ENCODE data around the gene DEPDC7.

The DEPDC7 gene

GRCh38 chr11:32990481-32990880 is 25.2 kb upstream of the DEPDC7 start:
- Histone ChIP-seq H3K27ac (ENCODE audit: low read depth, low read length) (no peak overlapping the region), H3K9me3 (ENCODE audit: control insufficient read depth, insufficient read depth, low read length) (peaks cover 17% of the 10 kb centered on the region)

GRCh38 chr11:32991427-32991826 is 24.3 kb upstream of the DEPDC7 start:
- Histone ChIP-seq H3K4me1 (ENCODE audit: control insufficient read depth, low read length) (no peaks in the 10 kb centered on the region), H4K20me1 (ENCODE audit: control insufficient read depth, insufficient read depth, low read depth, low read length) (no peaks in the 10 kb centered on the region), H3K9me2 (replicated peaks; ENCODE audit: control insufficient read depth, low read length) (no peaks in the 10 kb centered on the region)

More at GRCh38 chr11:32990481-32990880, 25.2 kb upstream of the DEPDC7 start:
- H3K4me1 ChIP-seq (ENCODE audit: control insufficient read depth, low read length): no peaks in the 10 kb centered on the region
- H3K9me2 ChIP-seq (replicated peaks; ENCODE audit: control insufficient read depth, low read length): no peaks in the 10 kb centered on the region
- H3K79me2 ChIP-seq (ENCODE audit: control insufficient read depth, low read length): no peaks in the 10 kb centered on the region
- H3K27me3 ChIP-seq (ENCODE audit: control insufficient read depth, low read length): peaks cover 7% of the 10 kb centered on the region; the same call in 1 of the 2 replicates
- no peak overlapping the region for H3K4me2 ChIP-seq (ENCODE audit: low read length)
- H4K20me1 ChIP-seq (ENCODE audit: control insufficient read depth, insufficient read depth, low read depth, low read length): no peaks in the 10 kb centered on the region
- no peak overlapping the region for H3K4me3 ChIP-seq (ENCODE audit: low read length)
- H3K36me3 ChIP-seq (ENCODE audit: control insufficient read depth, low read length): no peaks in the 10 kb centered on the region
- H3F3A ChIP-seq (ENCODE audit: control insufficient read depth, insufficient read depth): no peaks in the 10 kb centered on the region
- TF ChIP-seq EZH2phosphoT487 (IDR thresholded peaks at IDR 0.05; ENCODE audit: borderline replicate concordance, low read length): no peak
- TF ChIP-seq CTCF (IDR thresholded peaks at IDR 0.05; ENCODE audit: low read depth, low read length, poor library complexity, severe bottlenecking): no peak

GRCh38 chr11:32991898-32992297 is 23.8 kb upstream of the DEPDC7 start:
- no peaks in the 10 kb centered on the region for H3K4me1 ChIP-seq (ENCODE audit: control insufficient read depth, low read length)
- no peak overlapping the region for H3K27ac ChIP-seq (ENCODE audit: low read depth, low read length)
- no peaks in the 10 kb centered on the region for H3F3A ChIP-seq (ENCODE audit: control insufficient read depth, insufficient read depth)
- H3K4me3 ChIP-seq (ENCODE audit: low read length): no peak overlapping the region
- H3K36me3 ChIP-seq (ENCODE audit: control insufficient read depth, low read length): no peaks in the 10 kb centered on the region
- H3K9me3 ChIP-seq (ENCODE audit: control insufficient read depth, insufficient read depth, low read length): peaks cover 17% of the 10 kb centered on the region
- no peaks in the 10 kb centered on the region for H3K9me2 ChIP-seq (replicated peaks; ENCODE audit: control insufficient read depth, low read length)
- H3K79me2 ChIP-seq (ENCODE audit: control insufficient read depth, low read length): no peaks in the 10 kb centered on the region
- peaks cover 11% of the 10 kb centered on the region; the same call in 1 of the 2 replicates for H3K27me3 ChIP-seq (ENCODE audit: control insufficient read depth, low read length)
- no peaks in the 10 kb centered on the region for H4K20me1 ChIP-seq (ENCODE audit: control insufficient read depth, insufficient read depth, low read depth, low read length)
- no peak for TF ChIP-seq EZH2phosphoT487 (IDR thresholded peaks at IDR 0.05; ENCODE audit: borderline replicate concordance, low read length)
- TF ChIP-seq CTCF (IDR thresholded peaks at IDR 0.05; ENCODE audit: low read depth, low read length, poor library complexity, severe bottlenecking): no peak
- H3K4me2 ChIP-seq (ENCODE audit: low read length): no peak overlapping the region

More at GRCh38 chr11:32991427-32991826, 24.3 kb upstream of the DEPDC7 start:
- Histone ChIP-seq H3K4me2 (ENCODE audit: low read length) (no peak overlapping the region), H3K27me3 (ENCODE audit: control insufficient read depth, low read length) (peaks cover 7% of the 10 kb centered on the region; the same call in 1 of the 2 replicates), H3K79me2 (ENCODE audit: control insufficient read depth, low read length) (no peaks in the 10 kb centered on the region), H3K4me3 (ENCODE audit: low read length) (no peak overlapping the region), H3K9me3 (ENCODE audit: control insufficient read depth, insufficient read depth, low read length) (peaks cover 17% of the 10 kb centered on the region), H3K27ac (ENCODE audit: low read depth, low read length) (no peak overlapping the region), H3K36me3 (ENCODE audit: control insufficient read depth, low read length) (no peaks in the 10 kb centered on the region), H3F3A (ENCODE audit: control insufficient read depth, insufficient read depth) (no peaks in the 10 kb centered on the region)
- TF ChIP-seq EZH2phosphoT487 (IDR thresholded peaks at IDR 0.05; ENCODE audit: borderline replicate concordance, low read length) (no peak), CTCF (IDR thresholded peaks at IDR 0.05; ENCODE audit: low read depth, low read length, poor library complexity, severe bottlenecking) (no peak)

All from DOHH2 (cell line).